SHP77 treated with DMSO at 0.1 percent for 48 hours (cell line): Measurements from ENCODE around the gene MRPS22.
"Not testable (repeated sequence)": the region's sequence is repeated elsewhere in the genome, so short reads cannot be mapped to it uniquely, and the experiment has no call there.

Experiments
- DNase-seq: peaks from one replicate; lab custom pipeline; 2025; lab: John Stamatoyannopoulos, UW

Gene MRPS22

DNA sequence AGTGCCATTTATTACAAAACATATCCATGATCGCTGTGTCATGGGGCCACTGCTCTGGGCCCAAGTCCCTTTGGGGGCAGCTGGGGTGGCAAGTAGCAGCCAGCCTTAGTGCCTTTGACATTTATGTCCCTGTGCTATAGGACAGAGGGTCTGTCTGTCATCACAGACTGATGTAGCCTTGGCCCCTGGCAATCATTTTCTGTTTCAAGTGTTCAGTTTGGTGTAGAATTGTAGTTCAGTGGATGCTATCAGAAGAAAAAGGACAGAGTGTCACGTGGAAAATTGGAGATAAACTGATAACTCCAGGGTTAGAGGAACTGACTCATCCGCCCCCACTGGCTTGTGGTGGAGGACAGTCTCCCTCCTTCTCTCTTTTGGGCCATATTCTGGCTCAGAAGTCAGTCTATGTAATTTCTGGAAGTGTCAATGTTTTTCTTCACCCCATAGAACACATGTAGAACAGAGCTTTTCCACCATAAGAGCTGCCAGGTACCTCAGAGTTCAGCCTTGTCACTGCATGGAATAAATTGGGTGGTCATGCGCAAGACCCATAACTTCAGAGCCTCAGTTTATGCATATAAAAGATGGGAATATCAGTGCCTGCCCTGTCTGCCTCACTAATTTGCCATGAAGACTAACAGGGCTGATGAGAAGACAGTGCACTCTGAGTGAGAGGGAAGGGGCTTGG, 4.5 kb upstream of the MRPS22 start:
- DNase-seq, result no peak

DNA sequence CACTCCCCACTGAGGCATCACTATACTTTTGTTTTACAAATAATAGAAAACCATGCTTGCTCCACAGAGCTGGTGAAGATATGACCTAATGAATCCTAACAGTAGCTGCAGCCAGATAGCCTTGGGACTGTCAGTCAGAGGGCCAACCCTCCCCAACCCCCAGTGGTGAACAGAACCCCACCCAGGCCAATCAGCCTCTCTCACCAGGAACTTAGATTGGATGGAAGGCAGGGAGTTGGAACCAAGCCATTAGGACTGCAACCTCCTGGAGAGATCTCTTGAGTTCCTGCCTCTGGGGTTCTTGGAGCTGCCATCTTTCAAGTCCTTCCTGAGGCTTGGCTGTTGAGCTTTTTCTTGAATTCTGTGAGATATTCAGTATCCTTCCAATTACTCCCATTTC, 3.0 kb upstream of the MRPS22 start:
- DNase-seq, result no peak

DNA sequence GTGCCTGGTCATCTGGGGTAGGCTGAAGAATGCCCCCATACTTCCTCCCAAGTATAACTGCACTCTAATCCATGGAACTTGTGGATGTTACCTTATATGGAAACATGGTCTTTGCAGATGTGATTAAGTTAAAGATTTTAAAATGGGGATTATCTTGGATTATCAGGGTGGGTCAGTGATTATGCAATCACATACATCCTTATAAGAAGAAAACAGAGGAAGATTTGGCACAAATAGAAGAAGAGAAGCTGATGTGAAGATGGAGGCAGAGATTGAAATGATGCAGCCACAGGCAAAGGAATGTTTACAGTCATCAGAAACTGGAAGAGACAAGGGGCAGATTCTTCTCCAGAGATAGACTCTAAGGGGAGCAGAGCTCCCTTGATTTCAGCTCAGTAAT, 1.8 kb upstream of the MRPS22 start:
- no peak for DNase-seq

DNA sequence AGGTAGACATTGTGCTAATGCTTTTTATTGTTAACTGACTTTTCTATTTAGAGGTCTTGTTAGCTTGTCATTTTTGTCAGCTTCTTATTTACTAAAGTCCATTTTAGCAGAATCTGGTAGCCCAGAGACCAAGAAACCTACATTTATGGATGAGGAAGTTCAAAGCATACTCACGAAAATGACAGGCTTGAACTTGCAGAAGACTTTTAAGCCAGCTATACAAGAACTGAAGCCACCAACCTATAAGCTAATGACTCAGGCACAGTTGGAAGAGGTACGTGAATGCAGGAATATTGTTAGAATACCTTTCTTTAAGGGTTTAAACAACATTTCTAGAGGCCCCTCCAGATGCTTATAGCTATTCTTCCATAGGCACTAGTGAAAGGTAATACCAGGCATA, 3.0 kb downstream of the MRPS22 start:
- no peak for DNase-seq

DNA sequence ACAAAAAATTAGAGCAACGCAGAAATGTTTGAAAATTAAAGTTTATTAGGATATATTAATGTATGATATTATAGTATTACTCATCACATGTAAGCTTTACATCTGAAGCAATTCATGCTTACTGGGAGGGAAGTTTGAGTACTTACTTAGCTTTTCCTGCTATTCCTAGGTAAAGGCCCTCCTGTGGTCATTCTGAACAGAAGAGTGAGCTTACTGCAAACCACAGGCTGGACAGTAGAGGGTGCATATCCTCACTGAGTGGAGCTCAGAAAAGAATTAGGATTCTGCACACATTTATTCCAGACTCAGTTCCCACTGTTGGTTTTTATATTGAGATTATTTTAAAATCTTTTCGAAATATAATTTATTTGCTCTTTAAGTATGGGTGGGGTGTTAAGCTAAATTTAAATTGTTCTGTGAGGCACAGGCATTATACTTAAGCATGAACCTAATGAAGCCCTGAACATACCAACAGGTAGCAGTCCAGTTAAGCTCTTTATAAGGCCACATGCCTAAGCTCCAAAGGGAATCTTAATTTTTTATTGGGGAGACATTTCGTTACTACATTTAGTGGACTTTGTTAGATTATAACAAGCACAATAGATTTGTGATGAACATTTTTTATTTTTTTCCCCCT, 10.2 kb downstream of the MRPS22 start:
- peak; percentile 13 for DNase-seq

DNA sequence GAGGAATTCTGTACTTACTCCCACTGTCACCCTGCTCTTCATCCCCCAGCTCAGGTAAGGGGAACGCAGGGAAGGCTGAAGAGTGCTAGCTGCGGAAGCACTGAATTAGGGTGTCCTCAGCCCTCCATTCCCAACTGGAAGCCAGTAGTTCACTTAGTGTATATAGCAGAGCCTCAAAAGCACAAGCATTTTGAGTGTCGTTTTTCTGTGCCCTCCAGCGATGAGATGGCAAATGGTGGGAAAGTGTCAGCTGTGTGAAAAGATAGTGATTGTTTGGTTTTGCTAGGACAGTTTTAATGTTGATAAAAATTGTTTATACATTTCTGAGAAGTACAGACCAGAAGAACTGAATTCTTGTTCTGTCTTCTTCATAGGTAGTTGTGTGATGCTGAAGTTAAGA, 10.8 kb downstream of the MRPS22 start:
- DNase-seq, result no peak

DNA sequence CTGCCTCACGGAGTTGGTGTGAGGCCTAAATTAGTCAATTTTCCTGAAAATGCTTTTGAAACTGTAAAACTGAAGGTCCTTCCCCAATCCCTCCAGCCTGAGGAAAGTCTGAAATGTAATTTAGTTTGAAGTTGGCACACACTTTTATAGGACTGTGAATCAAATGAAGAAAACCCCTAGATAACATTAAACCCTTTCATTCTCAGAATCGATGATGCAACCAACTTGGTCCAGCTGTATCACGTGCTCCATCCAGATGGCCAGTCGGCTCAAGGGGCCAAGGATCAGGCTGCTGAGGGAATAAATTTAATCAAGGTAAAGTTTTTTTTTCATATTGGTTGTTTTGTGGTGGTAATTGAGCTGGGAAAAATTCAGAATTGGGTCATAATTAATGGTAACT, 11.7 kb downstream of the MRPS22 start:
- DNase-seq, result no peak

DNA sequence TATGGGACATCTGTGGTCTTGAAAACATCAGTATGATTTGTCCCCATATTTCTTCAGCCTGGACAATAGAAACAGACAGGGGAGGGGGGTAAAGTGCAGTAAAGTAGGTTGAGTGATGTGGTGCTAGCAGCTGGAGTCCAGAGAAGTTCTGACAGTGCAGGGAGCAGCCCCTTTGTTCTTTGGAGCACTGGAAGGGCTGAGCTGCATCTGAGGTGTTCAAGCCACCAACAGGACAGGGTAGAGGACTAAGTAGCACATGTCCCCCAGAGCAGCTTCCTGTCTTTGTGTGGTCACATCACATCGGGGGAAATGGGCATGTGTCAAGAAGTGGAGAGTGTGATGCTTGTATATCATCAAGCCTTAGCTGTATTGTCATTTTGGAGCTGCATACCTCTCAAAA, 12.1 kb downstream of the MRPS22 start:
- DNase-seq, result no peak

DNA sequence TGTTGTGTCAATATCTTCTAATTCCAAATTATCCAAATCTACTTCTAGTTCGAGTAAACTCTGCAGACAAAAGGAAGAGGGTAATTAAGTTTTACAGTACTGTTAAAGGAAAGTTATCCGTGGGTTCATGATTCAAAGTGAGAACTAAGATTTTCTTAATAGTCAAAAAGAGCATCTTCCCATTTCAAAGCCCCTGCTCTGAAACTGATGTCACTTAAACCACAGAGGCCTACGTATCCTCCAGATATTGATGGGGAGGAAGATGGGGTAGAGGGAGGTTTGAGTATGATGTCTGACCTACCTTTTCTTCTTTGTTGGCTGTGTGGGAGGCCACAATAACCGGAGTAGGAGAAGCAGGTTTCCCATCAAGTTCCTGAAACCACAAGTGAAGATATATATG, 14.1 kb downstream of the MRPS22 start:
- DNase-seq, result no peak

DNA sequence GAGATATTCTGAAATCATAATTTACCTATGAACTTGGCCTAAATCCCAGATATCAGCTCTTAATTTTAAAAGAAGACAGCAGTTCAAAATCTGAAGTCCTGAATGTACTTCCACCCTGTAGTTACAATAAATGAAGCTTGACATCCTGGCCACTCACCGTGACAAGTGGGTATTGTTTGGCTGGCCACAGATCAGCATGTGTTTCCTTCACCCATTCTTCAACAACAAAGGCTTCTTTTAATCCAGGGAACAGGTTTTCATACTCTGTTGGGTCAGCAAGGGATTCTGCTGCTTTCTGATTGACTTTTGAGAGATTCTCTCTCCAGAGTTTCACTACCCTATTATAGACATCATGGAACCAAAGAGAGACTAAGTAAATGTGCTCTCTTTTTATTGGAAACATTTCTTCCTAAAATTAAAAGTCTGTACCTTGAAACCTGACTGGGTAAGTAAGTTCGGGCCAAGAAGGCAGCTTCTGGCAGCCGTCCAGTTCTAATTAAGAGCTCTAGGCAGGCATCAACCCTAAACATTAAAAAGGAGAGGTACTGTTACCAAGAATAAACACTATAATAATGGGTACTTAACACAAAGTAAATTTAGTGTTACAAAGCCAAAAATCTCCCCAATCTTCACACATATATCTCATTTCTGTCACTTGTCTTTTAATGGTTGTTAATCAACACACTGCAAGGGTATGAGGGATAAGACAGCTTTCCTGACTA, 15.2 kb downstream of the MRPS22 start:
- DNase-seq, result no peak

DNA sequence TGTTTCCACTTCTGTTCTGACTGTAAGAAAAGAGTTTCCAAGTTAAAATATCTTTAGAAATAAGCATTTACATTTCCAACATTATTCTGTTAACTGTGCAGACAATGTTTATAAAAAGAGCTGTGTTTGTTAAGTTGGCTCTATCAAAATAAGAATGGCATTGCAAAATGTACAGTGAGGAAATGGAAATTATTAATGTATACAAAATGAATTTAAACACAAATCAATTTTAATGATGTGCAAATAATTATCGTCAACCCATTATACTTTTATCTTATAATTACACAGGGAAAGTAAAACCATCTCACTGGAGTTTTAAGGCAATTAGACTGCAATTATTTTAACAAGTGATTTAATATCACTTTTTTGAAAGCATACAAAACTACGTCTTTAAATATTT, 17.5 kb downstream of the MRPS22 start:
- DNase-seq, result no peak

DNA sequence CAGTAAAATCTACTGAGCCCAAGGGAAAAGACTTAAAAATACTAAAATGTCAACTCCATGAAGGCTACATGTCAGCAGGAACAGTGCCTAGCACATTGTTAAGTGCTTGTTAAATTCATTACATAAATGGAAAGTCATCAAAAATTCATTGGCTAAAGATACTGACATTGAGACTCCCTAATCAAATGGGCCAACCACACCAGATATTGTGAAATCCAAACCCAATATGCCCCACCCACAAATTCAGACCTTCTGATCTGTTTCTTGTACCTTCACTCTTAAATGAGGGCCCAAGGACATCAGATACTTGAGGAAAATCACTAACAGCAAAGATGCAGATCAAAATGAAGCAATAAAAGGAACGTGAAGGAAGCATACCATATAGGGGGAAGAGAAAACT, 20.7 kb downstream of the MRPS22 start:
- no peak for DNase-seq

DNA sequence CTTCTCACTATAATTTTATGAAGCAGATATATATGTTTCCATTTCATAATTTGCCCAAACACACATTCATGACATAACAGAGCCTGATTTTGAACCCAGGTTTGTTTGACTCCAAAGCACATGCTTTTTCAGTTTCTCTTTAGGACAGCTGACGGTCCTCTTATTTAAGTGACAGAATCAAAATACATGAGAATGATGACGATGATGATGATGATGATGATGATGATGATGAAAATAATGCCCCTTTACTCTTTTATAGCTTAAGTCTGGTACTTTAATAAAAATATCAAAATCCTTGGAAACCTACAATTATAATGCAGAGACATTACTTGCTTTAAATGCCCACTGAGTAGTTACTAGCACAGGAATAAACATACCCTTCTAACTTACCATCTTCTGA, 30.3 kb downstream of the MRPS22 start:
- no peak for DNase-seq

DNA sequence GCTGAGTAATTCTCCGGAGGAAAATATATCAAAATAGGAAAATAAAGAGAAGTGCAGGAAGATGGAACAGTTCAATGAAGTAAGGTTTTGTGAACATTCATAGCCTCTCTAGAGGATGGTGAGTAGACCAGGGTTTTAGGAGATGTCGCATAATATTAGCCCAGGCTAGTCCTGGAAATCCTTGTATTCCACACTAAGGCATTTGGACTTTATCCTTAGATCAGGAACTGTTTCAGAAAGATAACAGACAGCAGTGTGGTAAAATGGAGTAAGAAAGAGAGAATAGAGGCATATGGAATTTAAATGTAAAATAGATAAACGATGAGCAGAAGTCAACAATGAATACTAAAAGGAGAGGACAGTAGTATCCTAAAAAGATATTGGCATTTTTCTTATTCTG, 33.6 kb downstream of the MRPS22 start:
- DNase-seq, result no peak

DNA sequence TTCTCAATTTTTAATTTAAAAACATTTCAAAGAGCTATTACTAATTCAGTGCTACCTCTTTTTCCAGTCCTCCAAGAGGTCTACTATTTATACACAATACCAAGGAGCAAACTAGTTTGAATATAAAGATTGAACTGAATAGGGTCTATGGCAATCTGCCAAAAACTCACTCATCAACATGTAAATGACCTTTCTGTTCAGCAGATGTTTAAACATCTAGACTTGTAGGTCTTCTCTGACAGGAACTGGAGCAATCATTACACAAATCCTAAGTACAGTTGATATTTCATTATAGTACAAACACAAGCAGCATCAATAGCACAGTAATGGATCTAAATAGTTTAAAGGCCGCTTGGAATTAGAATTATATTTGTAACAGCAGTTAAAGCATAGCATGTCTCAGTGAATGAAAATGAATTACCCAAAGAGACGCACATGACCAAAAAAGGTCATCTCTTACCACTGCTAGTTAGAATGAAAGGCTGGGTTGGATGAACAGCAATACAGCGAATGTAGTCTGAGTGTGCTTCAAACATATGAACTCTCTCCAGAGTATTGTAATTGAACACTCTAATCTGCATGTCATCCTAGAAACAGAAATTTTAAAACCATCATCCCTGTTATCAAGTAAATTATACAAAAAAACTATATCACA, 34.9 kb downstream of the MRPS22 start:
- DNase-seq, result peak; percentile 59

DNA sequence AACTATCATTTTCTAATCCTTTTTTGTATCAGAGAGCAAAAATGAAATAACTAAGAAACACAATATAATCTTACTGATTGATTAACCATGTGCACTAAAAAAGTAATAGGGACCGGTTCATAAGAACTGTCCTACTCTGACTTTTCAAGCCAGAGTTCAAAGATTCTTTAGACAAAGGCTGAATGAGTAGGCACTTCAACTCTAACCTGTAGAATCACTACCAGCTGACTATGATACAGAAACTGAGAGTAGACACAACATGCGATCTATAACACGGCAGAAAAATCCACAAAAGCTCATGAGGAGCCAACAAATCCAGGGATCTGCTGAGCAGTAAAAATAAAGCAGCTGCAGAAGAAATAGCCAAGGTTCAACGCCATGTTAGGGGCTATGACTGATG, 36.8 kb downstream of the MRPS22 start:
- DNase-seq, result no peak

DNA sequence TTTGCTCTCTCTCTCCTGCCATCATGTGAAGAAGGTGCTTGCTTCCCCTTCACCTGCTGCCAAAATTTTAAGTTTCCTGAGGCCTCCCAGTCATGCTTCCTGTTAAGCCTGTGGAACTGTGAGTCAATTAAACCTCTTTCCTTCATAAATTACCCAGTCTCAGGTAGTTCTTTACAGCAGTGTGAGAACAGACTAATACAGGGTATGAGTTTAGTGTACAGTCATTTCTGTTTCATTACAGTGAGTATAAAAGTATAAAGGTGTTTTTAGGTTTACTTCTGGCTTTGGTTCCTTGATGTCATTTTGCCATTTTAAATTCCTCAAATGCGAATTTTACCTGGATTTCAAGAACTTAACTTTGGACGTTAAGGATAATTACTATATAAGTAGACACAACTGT, 38.5 kb downstream of the MRPS22 start:
- not testable (repeated sequence) for DNase-seq

DNA sequence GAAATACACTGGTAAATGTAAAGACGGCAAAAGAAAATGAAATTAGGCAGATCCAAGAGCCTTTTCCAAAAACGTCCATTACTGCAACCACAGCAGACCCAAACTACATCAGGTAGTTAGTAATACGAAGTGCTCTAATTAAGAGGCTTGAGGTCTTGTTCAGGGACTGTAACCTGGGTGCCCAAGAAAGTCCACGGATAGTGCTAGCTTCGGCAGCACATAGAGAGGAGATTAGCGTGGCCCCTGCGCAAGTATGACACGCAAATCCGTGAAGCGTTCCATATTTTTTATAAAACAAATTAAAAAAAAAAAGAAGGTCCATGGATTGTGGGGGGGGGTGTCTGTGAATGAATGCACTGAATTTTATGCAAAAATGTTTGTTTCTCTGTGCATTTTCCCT, 44.3 kb downstream of the MRPS22 start:
- DNase-seq, result no peak

DNA sequence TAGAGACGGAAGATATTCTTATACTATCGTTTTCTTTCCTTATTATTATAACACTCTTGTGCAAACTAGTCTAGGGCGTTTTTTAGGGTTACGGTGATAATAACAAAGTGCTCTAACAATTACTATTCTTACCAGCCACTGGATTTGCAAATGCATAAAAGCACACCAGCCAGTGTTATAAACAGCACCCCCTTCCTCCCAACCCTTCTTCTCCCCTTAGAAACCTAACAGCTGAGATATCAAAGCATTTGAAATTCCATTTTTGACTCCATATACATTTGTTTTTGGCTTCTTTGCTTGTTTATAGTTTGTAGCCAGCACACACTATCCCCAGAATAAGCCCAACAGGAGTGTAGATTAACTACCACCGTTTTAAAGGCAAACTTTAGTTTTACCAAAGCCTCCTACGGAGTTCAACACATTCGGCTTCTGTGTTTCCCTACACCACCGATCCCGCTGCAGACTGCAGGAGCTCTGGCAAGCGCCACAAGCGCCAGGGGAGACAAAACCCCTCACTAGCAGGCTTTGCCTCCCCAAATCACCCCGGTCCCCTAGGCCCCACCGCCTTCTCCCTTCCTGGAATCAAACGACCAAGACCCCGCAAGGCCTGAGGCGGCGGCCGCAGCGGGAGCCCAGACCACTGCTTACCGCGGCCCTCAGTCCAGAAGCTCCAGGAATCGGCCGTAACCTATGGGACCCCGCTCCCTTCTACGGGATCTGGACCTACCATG, 45.2 kb downstream of the MRPS22 start:
- DNase-seq, result no peak

DNA sequence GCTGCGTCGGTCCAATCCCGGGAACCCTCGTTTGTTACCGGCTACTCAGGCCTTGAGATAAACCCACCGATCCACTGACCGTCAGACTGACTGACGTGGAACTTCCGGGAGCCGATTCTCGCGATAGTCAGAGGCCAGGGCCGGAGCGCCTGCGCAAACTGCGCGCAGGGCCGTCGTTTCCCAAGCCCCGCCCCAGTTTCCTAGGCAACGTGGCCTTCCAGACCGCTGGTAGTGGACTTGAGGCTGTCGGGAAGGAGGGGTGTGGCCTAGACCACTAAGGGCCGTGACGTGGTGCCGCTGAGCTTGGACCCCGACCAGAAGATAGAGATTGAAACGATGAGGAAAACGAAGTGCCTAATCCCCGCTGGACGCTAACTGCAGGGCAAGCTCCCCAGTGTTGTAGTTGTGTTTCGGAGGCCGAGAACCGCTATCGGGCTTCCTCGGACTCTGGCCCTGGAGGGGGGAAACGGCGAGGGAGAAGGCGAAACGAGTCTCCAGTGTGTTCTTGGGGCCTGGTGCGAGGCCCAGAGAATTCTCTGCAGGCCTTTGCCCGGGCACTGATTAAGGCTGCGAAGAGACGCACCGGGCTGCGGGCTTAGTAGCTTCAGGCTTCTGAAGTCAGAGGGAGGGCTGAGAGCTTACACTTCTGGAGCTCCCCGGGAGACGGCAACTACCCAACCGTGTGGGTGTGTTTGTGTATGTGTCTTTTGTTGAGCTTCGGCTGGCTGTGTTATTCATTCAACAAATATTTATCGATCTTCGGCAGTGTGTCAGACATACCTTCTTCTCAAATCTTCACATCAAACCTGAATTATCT, 45.9 kb downstream of the MRPS22 start, which contains the start of gene COPB2:
TSS of gene COPB2 (minus strand) at position 96 of the 817 bp plus-strand sequence. CDS start 97 bp downstream, outside the sequence.
- DNase-seq, result peak; percentile 96

DNA sequence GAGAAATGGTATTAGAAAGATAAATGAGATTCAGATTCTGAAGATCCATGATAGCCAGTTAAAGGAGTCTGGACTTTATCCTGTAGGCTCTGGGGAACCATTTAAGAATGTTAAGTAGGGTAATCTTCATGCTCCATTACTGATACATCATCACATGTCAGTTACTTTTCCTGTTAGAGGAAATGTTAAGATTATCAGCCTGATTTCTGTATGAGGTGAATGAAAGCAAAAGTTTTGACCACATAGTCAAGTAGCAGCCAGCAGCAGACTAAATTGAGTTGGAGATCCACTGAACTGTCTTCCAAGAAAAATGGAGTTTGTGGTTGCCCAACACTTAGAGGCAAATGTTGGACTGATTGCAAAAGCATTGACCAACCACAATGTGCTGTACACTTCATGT, 50.3 kb downstream of the MRPS22 start:
- DNase-seq, result no peak
